WTC11 (cell line): Measurements from ENCODE around the gene KLHL29. TPM values are rescaled to one million over a fixed set of nuclear protein-coding genes. Genes with fewer than 3 reads are reported as not detected.
A peak's percentile ranks its signal among the peaks of the same experiment; 100 is the strongest.

ENCODE experiments used
- ATAC-seq: fragments of 200-7000 bp; cut with Tn5 transposase; 2 replicates; pipeline ENCODE4 v1.10.0; 2021; ENCODE audit warnings: mild to moderate bottlenecking, moderate library complexity
- CTCF ChIA-PET: fragments of 300-600 bp; sonication (Branson Sonifier 250); formaldehyde crosslinking; loops from one replicate; lab custom pipeline; 2021; ENCODE audit warnings: antibody characterized with exemption; lab: Charles Lee
- POLR2A ChIA-PET: fragments of 350-600 bp; sonication (Branson Sonifier 250); formaldehyde crosslinking; loops from one replicate; lab custom pipeline; 2021; ENCODE audit warnings: antibody characterized with exemption; lab: Charles Lee
- DNase-seq: peaks from one replicate; pipeline ENCODE4 v3.0.0; 2021; ENCODE audit warnings: low spot score
- H3K27ac Mint-ChIP-seq: 2 replicates; pipeline ENCODE4 v1.8.0; 2021; ENCODE audit warnings: mixed read lengths
- H3K27me3 Mint-ChIP-seq: 2 replicates; pipeline ENCODE4 v1.8.0; 2021; ENCODE audit warnings: low read depth, mild to moderate bottlenecking, moderate library complexity, mixed read lengths
- H3K36me3 Mint-ChIP-seq: 2 replicates; pipeline ENCODE4 v1.8.0; 2021; ENCODE audit warnings: mixed read lengths
- H3K4me1 Mint-ChIP-seq: 2 replicates; pipeline ENCODE4 v1.8.0; 2022; ENCODE audit warnings: mixed read lengths
- H3K4me3 Mint-ChIP-seq: 2 replicates; pipeline ENCODE4 v1.8.0; 2021; ENCODE audit warnings: mild to moderate bottlenecking, moderate library complexity, mixed read lengths
- H3K9me3 Mint-ChIP-seq: 2 replicates; pipeline ENCODE4 v1.8.0; 2021; ENCODE audit warnings: mixed read lengths
- CBFB ChIP-seq: sonication (generic); formaldehyde crosslinking; IDR thresholded peaks from 2 replicates; pipeline ENCODE4 v1.8.1; 2022; ENCODE audit warnings: mild to moderate bottlenecking, low read depth, missing genetic modification reagents
- FOXK1 ChIP-seq: sonication (generic); formaldehyde crosslinking; IDR thresholded peaks from 2 replicates; pipeline ENCODE4 v1.8.0; 2022; ENCODE audit warnings: mild to moderate bottlenecking, moderate library complexity, missing genetic modification reagents
- GRHL2 ChIP-seq: fragments of 250-450 bp; sonication (Bioruptor Pico); IDR thresholded peaks from 2 replicates; pipeline ENCODE4 v1.8.0; 2022; ENCODE audit warnings: mild to moderate bottlenecking, moderate library complexity; ENCODE audit not compliant: insufficient replicate concordance, severe bottlenecking
- HMGA2 ChIP-seq: fragments of 250-450 bp; sonication (Bioruptor Pico); IDR thresholded peaks from 2 replicates; pipeline ENCODE4 v1.4.0; 2021; ENCODE audit warnings: mild to moderate bottlenecking, moderate library complexity
- JAZF1 ChIP-seq: fragments of 250-450 bp; sonication (Bioruptor Pico); IDR thresholded peaks from 2 replicates; pipeline ENCODE4 v1.9.0; 2021; ENCODE audit warnings: moderate library complexity, mild to moderate bottlenecking, inconsistent platforms
- JUN ChIP-seq: sonication (generic); formaldehyde crosslinking; IDR thresholded peaks from 2 replicates; pipeline ENCODE4 v1.8.0; 2023; ENCODE audit warnings: mild to moderate bottlenecking, missing genetic modification reagents
- MXD4 ChIP-seq: fragments of 250-450 bp; sonication (Bioruptor Pico); IDR thresholded peaks from 2 replicates; pipeline ENCODE4 v1.8.0; 2021; ENCODE audit warnings: mild to moderate bottlenecking, moderate library complexity, borderline replicate concordance
- OVOL2 ChIP-seq: fragments of 250-450 bp; sonication (Bioruptor Pico); IDR thresholded peaks from 2 replicates; pipeline ENCODE4 v1.9.0; 2021; ENCODE audit warnings: mild to moderate bottlenecking, borderline replicate concordance
- PRRX2 ChIP-seq: fragments of 250-450 bp; sonication (Bioruptor Pico); IDR thresholded peaks from 2 replicates; pipeline ENCODE4 v1.8.0; 2021; ENCODE audit warnings: mild to moderate bottlenecking
- RORB ChIP-seq: fragments of 250-450 bp; sonication (Bioruptor Pico); IDR thresholded peaks from 2 replicates; pipeline ENCODE4 v1.9.0; 2021; ENCODE audit warnings: mild to moderate bottlenecking
- SMAD4 ChIP-seq: sonication (generic); formaldehyde crosslinking; IDR thresholded peaks from 2 replicates; pipeline ENCODE4 v1.8.0; 2022; ENCODE audit warnings: mild to moderate bottlenecking, missing genetic modification reagents
- SOX15 ChIP-seq: fragments of 250-450 bp; sonication (Bioruptor Pico); IDR thresholded peaks from 2 replicates; pipeline ENCODE4 v1.9.0; 2021; ENCODE audit warnings: mild to moderate bottlenecking
- TCF7 ChIP-seq: sonication (generic); formaldehyde crosslinking; IDR thresholded peaks from 2 replicates; pipeline ENCODE4 v1.8.0; 2022; ENCODE audit warnings: mild to moderate bottlenecking, low read depth, missing genetic modification reagents, moderate library complexity
- ZNF219 ChIP-seq: sonication (generic); formaldehyde crosslinking; IDR thresholded peaks from 2 replicates; pipeline ENCODE4 v1.8.0; 2023; ENCODE audit warnings: missing genetic modification reagents, mild to moderate bottlenecking, borderline replicate concordance
- ZNF317 ChIP-seq: sonication (generic); formaldehyde crosslinking; IDR thresholded peaks from 2 replicates; pipeline ENCODE4 v1.8.1; 2023; ENCODE audit warnings: low read depth, mild to moderate bottlenecking, moderate library complexity, missing genetic modification reagents, borderline replicate concordance
- total RNA-seq: library from RNA; stranded (reverse); gene quantifications from 3 replicates; pipeline ENCODE4 v1.2.3, GENCODE V29; 2021
- TF ChIP-seq, protein P1 (sequence below): fragments of 250-450 bp; sonication (Bioruptor Pico); IDR thresholded peaks from 2 replicates; pipeline ENCODE4 v2.1.2; 2022; ENCODE audit warnings: mild to moderate bottlenecking, moderate library complexity
- TF ChIP-seq, protein P2 (sequence below): fragments of 250-450 bp; sonication (Bioruptor Pico); IDR thresholded peaks from 2 replicates; pipeline ENCODE4 v1.9.0; 2021; ENCODE audit warnings: mild to moderate bottlenecking
- TF ChIP-seq, protein P3 (sequence below): sonication (generic); formaldehyde crosslinking; IDR thresholded peaks from 2 replicates; pipeline ENCODE4 v1.8.1; 2023; ENCODE audit warnings: mild to moderate bottlenecking, missing genetic modification reagents
- TF ChIP-seq, protein P4 (sequence below): sonication (generic); formaldehyde crosslinking; IDR thresholded peaks from 2 replicates; pipeline ENCODE4 v1.8.0; 2022; ENCODE audit warnings: mild to moderate bottlenecking, missing genetic modification reagents
- TF ChIP-seq, protein P5 (sequence below): fragments of 200-600 bp; IDR thresholded peaks from 2 replicates; pipeline ENCODE4 v1.8.0; 2022; ENCODE audit warnings: antibody characterized with exemption
- TF ChIP-seq, protein P6 (sequence below): sonication (generic); formaldehyde crosslinking; IDR thresholded peaks from 2 replicates; pipeline ENCODE4 v1.8.0; 2023; ENCODE audit warnings: missing genetic modification reagents, mild to moderate bottlenecking, borderline replicate concordance
- TF ChIP-seq, protein P7 (sequence below): sonication (generic); formaldehyde crosslinking; IDR thresholded peaks from 2 replicates; pipeline ENCODE4 v1.8.0; 2023; ENCODE audit warnings: missing genetic modification reagents

Gene KLHL29
- total RNA-seq, 1 experiment from 2014 or later: 7.1 TPM

DNA sequence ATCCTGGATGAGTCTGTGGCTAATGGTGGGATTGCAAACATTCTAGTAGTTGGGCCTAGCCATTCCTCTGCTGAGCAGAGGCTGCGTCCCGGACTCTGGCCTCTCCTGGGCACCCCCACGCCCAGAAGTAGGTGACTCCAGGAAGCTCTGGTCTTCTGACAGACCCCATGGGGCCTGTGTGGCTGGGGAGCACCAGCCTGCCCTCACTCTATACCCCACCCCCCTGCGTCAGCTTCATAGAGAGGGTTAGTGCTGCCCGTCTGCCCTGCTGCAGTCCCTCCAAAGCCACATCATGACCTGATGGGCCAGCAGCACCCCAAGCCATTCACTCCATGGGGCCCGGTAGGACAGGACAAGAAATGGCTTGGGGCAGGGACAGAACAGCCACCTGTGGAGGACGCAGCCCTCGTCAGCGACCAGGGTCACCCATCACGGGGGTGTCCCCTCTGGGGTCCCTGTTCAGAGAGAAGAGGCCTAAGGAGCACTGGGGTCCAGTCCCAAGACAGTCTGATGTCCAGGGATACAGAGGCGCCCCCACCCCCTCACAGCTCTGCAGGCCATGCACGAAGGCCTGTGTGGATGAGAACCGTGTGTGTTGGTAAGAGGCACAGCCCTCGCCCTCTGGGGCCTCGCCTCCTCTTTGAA, 303.6 kb downstream of the KLHL29 start (continued):
- TF ChIP-seq, protein P1, sequence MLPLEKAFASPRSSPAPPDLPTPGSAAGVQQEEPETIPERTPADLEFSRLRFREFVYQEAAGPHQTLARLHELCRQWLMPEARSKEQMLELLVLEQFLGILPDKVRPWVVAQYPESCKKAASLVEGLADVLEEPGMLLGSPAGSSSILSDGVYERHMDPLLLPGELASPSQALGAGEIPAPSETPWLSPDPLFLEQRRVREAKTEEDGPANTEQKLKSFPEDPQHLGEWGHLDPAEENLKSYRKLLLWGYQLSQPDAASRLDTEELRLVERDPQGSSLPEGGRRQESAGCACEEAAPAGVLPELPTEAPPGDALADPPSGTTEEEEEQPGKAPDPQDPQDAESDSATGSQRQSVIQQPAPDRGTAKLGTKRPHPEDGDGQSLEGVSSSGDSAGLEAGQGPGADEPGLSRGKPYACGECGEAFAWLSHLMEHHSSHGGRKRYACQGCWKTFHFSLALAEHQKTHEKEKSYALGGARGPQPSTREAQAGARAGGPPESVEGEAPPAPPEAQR (CRISPR knock-in tag): no peak
- no peak for TF ChIP-seq ZNF219 (CRISPR knock-in tag)
- TF ChIP-seq ZNF317 (CRISPR knock-in tag): no peak
- no peak for TF ChIP-seq PRRX2 (CRISPR knock-in tag)
- TF ChIP-seq, protein P2, sequence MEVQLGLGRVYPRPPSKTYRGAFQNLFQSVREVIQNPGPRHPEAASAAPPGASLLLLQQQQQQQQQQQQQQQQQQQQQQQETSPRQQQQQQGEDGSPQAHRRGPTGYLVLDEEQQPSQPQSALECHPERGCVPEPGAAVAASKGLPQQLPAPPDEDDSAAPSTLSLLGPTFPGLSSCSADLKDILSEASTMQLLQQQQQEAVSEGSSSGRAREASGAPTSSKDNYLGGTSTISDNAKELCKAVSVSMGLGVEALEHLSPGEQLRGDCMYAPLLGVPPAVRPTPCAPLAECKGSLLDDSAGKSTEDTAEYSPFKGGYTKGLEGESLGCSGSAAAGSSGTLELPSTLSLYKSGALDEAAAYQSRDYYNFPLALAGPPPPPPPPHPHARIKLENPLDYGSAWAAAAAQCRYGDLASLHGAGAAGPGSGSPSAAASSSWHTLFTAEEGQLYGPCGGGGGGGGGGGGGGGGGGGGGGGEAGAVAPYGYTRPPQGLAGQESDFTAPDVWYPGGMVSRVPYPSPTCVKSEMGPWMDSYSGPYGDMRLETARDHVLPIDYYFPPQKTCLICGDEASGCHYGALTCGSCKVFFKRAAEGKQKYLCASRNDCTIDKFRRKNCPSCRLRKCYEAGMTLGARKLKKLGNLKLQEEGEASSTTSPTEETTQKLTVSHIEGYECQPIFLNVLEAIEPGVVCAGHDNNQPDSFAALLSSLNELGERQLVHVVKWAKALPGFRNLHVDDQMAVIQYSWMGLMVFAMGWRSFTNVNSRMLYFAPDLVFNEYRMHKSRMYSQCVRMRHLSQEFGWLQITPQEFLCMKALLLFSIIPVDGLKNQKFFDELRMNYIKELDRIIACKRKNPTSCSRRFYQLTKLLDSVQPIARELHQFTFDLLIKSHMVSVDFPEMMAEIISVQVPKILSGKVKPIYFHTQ (CRISPR knock-in tag): no peak
- TF ChIP-seq GRHL2 (CRISPR knock-in tag): no peak
- TF ChIP-seq OVOL2 (CRISPR knock-in tag): no peak
- no peak for TF ChIP-seq SMAD4 (CRISPR knock-in tag)
- no peak for TF ChIP-seq CBFB (CRISPR knock-in tag)
- TF ChIP-seq FOXK1 (CRISPR knock-in tag): no peak
- TF ChIP-seq, protein P3, sequence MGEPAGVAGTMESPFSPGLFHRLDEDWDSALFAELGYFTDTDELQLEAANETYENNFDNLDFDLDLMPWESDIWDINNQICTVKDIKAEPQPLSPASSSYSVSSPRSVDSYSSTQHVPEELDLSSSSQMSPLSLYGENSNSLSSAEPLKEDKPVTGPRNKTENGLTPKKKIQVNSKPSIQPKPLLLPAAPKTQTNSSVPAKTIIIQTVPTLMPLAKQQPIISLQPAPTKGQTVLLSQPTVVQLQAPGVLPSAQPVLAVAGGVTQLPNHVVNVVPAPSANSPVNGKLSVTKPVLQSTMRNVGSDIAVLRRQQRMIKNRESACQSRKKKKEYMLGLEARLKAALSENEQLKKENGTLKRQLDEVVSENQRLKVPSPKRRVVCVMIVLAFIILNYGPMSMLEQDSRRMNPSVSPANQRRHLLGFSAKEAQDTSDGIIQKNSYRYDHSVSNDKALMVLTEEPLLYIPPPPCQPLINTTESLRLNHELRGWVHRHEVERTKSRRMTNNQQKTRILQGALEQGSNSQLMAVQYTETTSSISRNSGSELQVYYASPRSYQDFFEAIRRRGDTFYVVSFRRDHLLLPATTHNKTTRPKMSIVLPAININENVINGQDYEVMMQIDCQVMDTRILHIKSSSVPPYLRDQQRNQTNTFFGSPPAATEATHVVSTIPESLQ (CRISPR knock-in tag): no peak

DNA sequence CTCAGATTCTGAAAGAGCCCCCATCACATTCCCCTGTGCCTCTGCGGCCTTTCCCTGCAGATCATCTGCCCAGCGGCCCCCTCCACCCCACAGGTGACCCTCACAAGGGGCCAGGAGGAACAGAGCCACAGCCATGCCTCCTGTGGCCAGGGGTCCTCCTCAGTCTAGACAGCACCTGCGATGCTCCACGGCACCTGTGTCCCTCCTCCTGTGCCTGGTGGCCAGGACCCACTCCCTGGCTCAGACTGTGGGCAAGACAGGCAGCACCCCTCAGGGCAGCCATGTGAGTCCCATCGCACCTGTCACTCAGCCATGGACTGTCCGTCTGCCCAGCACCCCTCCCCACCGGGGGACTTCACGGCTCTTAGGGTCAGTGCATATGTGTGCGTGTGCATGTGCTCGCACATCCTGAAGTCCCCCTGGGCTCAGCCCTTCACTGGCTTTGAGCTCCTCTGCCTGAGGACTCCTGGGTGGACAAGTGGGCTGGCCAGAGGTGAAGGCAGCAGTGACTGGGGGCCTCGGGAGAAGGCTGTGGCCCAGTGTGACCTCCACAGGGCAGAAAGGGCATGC, 304.2 kb downstream of the KLHL29 start:
- CTCF ChIA-PET: no interaction called here
- Mint-ChIP-seq H3K36me3 (no peaks in the 10 kb centered on the region; the same call in none of the 2 replicates), H3K9me3 (no peaks in the 10 kb centered on the region), H3K27me3 (no peaks in the 10 kb centered on the region), H3K4me1 (peaks cover 17% of the 10 kb centered on the region)
- DNase-seq: no peak
- POLR2A ChIA-PET: no interaction called here
- ATAC-seq: no peak
- TF ChIP-seq MXD4 (CRISPR knock-in tag): no peak
- no peak for TF ChIP-seq ZNF219 (CRISPR knock-in tag)
- TF ChIP-seq, protein P4, sequence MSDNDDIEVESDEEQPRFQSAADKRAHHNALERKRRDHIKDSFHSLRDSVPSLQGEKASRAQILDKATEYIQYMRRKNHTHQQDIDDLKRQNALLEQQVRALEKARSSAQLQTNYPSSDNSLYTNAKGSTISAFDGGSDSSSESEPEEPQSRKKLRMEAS (CRISPR knock-in tag): no peak
- no peak for TF ChIP-seq TCF7 (CRISPR knock-in tag)
- TF ChIP-seq, protein P5, sequence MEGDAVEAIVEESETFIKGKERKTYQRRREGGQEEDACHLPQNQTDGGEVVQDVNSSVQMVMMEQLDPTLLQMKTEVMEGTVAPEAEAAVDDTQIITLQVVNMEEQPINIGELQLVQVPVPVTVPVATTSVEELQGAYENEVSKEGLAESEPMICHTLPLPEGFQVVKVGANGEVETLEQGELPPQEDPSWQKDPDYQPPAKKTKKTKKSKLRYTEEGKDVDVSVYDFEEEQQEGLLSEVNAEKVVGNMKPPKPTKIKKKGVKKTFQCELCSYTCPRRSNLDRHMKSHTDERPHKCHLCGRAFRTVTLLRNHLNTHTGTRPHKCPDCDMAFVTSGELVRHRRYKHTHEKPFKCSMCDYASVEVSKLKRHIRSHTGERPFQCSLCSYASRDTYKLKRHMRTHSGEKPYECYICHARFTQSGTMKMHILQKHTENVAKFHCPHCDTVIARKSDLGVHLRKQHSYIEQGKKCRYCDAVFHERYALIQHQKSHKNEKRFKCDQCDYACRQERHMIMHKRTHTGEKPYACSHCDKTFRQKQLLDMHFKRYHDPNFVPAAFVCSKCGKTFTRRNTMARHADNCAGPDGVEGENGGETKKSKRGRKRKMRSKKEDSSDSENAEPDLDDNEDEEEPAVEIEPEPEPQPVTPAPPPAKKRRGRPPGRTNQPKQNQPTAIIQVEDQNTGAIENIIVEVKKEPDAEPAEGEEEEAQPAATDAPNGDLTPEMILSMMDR: no peak
- TF ChIP-seq RORB (CRISPR knock-in tag): no peak
- no peak for TF ChIP-seq HMGA2 (CRISPR knock-in tag)
- TF ChIP-seq JUN (CRISPR knock-in tag): no peak
- TF ChIP-seq, protein P6, sequence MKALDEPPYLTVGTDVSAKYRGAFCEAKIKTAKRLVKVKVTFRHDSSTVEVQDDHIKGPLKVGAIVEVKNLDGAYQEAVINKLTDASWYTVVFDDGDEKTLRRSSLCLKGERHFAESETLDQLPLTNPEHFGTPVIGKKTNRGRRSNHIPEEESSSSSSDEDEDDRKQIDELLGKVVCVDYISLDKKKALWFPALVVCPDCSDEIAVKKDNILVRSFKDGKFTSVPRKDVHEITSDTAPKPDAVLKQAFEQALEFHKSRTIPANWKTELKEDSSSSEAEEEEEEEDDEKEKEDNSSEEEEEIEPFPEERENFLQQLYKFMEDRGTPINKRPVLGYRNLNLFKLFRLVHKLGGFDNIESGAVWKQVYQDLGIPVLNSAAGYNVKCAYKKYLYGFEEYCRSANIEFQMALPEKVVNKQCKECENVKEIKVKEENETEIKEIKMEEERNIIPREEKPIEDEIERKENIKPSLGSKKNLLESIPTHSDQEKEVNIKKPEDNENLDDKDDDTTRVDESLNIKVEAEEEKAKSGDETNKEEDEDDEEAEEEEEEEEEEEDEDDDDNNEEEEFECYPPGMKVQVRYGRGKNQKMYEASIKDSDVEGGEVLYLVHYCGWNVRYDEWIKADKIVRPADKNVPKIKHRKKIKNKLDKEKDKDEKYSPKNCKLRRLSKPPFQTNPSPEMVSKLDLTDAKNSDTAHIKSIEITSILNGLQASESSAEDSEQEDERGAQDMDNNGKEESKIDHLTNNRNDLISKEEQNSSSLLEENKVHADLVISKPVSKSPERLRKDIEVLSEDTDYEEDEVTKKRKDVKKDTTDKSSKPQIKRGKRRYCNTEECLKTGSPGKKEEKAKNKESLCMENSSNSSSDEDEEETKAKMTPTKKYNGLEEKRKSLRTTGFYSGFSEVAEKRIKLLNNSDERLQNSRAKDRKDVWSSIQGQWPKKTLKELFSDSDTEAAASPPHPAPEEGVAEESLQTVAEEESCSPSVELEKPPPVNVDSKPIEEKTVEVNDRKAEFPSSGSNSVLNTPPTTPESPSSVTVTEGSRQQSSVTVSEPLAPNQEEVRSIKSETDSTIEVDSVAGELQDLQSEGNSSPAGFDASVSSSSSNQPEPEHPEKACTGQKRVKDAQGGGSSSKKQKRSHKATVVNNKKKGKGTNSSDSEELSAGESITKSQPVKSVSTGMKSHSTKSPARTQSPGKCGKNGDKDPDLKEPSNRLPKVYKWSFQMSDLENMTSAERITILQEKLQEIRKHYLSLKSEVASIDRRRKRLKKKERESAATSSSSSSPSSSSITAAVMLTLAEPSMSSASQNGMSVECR (CRISPR knock-in tag): no peak
- no peak for TF ChIP-seq JAZF1
- no peak for TF ChIP-seq SOX15 (CRISPR knock-in tag)
- TF ChIP-seq, protein P7, sequence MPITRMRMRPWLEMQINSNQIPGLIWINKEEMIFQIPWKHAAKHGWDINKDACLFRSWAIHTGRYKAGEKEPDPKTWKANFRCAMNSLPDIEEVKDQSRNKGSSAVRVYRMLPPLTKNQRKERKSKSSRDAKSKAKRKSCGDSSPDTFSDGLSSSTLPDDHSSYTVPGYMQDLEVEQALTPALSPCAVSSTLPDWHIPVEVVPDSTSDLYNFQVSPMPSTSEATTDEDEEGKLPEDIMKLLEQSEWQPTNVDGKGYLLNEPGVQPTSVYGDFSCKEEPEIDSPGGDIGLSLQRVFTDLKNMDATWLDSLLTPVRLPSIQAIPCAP (CRISPR knock-in tag): no peak
- no peak for TF ChIP-seq FOXK1 (CRISPR knock-in tag)
- TF ChIP-seq, all 79 proteins: peak for 0
- Mint-ChIP-seq H3K4me3 (no peak overlapping the region), H3K27ac (peak overlapping the region; percentile 63; the same call in 1 of the 2 replicates)
